Measurements from ENCODE around the gene SLC16A10.
"Not testable (repeated sequence)": the region's sequence is repeated elsewhere in the genome, so short reads cannot be mapped to it uniquely, and the experiment has no call there.

GRCh38 chr6:111203539-111203938 lies 116.2 kb downstream of the SLC16A10 start:
- not testable (repeated sequence) for TF ChIP-seq CTCF, POLR2AphosphoS5, POLR2A (IDR thresholded peaks at IDR 0.05)
